Measurements from ENCODE around the gene CCL20. TPM values are rescaled to one million over a fixed set of nuclear protein-coding genes. Genes with fewer than 3 reads are reported as not detected.

Gene CCL20
- total RNA-seq, 4 donors from 2014 or later: 3.1 TPM; not detected in 3

DNA sequence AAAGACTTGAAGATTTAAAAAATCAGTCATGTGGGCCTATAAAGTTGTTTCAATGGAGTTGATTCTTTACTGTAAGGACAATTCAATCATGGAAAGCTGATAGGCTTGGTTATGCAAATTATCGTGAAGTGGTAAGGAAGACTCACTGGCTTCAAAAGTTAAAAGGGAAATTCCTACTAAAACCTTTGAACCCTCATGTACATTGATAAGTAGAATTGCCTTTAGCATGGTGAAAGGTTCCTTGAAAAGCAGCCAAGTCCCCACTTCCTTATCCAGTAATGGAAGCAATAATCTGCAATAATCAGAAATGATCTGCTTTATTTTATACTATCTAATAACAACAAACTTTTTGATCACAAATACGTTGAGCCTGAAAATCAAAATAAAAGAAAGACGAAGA, 14.4 kb upstream of the CCL20 start:
- 63 to 79% methylated on average over 3 of the region's 3 CpGs for WGBS, 2 donors (ENCODE audit: low coverage in 1 of 2)
- TF ChIP-seq, protein P1, sequence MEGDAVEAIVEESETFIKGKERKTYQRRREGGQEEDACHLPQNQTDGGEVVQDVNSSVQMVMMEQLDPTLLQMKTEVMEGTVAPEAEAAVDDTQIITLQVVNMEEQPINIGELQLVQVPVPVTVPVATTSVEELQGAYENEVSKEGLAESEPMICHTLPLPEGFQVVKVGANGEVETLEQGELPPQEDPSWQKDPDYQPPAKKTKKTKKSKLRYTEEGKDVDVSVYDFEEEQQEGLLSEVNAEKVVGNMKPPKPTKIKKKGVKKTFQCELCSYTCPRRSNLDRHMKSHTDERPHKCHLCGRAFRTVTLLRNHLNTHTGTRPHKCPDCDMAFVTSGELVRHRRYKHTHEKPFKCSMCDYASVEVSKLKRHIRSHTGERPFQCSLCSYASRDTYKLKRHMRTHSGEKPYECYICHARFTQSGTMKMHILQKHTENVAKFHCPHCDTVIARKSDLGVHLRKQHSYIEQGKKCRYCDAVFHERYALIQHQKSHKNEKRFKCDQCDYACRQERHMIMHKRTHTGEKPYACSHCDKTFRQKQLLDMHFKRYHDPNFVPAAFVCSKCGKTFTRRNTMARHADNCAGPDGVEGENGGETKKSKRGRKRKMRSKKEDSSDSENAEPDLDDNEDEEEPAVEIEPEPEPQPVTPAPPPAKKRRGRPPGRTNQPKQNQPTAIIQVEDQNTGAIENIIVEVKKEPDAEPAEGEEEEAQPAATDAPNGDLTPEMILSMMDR (IDR thresholded peaks at IDR 0.05): no peak
- TF ChIP-seq EP300 (IDR thresholded peaks at IDR 0.05) (no peak), POLR2AphosphoS5 (IDR thresholded peaks at IDR 0.05) (no peak), POLR2A (IDR thresholded peaks at IDR 0.05) (no peak)
- Histone ChIP-seq H3K4me1 (no peaks in the 10 kb centered on the region), H3K27ac (no peak overlapping the region), H3K9me3 (no peaks in the 10 kb centered on the region), H3K27me3 (no peaks in the 10 kb centered on the region), H3K4me3 (no peak overlapping the region), H3K36me3 (no peaks in the 10 kb centered on the region)
- ATAC-seq: no peak

DNA sequence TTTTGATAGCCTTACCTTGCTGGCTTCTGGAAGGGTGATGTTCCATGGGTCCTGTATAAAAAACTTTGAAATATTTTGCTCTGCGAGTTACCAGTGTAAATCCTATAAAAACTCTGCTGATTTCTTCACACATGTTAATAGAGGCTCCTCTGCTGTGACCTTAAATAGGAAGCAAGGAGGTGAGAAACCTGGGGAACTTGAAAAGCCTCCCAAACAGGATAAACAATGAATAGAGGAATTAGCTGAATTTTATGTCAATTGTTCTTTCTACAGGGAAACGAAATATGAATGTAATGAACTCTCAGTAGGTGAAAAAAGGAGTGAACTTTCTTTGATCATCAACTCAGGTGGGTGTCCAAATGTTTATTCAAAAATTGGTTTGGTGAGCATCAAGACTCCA, 10.8 kb upstream of the CCL20 start:
- H3K4me1 ChIP-seq: no peaks in the 10 kb centered on the region
- H3K27me3 ChIP-seq: no peaks in the 10 kb centered on the region
- TF ChIP-seq POLR2AphosphoS5 (IDR thresholded peaks at IDR 0.05) (no peak), POLR2A (IDR thresholded peaks at IDR 0.05) (no peak), EP300 (IDR thresholded peaks at IDR 0.05) (no peak)
- TF ChIP-seq, protein P1 (IDR thresholded peaks at IDR 0.05): no peak
- H3K36me3 ChIP-seq: no peaks in the 10 kb centered on the region
- ATAC-seq: no peak
- no peak overlapping the region for H3K27ac ChIP-seq
- H3K9me3 ChIP-seq: no peaks in the 10 kb centered on the region
- H3K4me3 ChIP-seq: no peak overlapping the region
- 49 to 50% methylated on average over 1 to 2 of the region's 2 CpGs for WGBS, 2 donors (ENCODE audit: low coverage in 1 of 2)

DNA sequence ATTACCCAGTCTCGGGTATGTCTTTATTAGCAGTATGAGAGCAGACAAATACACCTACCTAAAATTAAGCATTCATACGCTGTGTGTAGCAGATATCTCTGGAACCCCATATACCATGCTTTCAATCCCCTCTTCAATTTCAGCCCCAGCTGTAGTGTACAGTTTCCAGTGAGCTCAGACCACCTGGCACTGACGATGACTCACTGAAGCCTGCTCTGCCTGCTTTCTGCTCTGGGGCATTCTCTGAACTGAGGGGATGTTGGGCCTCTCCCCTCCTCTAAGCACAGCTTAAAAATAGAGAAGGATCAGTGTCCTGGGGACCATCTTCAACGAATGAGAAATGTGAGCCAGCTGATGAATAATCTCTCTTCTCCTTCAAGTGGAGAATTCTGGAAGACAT, 8.7 kb upstream of the CCL20 start:
- TF ChIP-seq, protein P1 (IDR thresholded peaks at IDR 0.05): no peak
- TF ChIP-seq POLR2A (IDR thresholded peaks at IDR 0.05) (no peak), POLR2AphosphoS5 (IDR thresholded peaks at IDR 0.05) (no peak), EP300 (IDR thresholded peaks at IDR 0.05) (no peak)
- Histone ChIP-seq H3K27me3 (no peaks in the 10 kb centered on the region), H3K9me3 (no peaks in the 10 kb centered on the region), H3K36me3 (no peaks in the 10 kb centered on the region), H3K4me3 (no peak overlapping the region), H3K27ac (no peak overlapping the region), H3K4me1 (no peaks in the 10 kb centered on the region)
- 67 to 87% methylated on average over 2 to 3 of the region's 4 CpGs for WGBS, 2 donors (ENCODE audit: low coverage in 1 of 2)
- ATAC-seq: no peak

DNA sequence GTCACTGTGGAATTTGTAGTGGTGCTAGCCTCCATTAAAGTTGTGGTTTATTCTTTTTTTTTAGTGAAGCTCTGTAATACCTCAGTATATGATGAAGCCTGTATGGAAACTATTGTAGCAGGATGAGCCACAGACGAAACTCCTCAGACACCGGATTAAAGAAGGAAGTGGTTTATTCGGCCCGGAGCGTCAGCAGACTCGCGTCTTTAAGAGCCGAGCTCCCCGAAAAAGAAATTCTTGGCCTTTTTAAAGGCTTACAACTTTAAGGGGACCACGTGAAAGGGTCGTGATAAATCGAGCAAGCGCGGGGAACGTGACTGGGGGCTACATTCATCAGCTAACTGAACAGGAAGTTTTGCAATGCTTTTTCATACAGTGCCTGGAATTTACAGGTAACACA, 8.1 kb upstream of the CCL20 start:
- no peak for TF ChIP-seq POLR2A (IDR thresholded peaks at IDR 0.05)
- TF ChIP-seq POLR2AphosphoS5 (IDR thresholded peaks at IDR 0.05): no peak
- no peak for TF ChIP-seq EP300 (IDR thresholded peaks at IDR 0.05)
- TF ChIP-seq, protein P1 (IDR thresholded peaks at IDR 0.05): no peak
- no peak for ATAC-seq
- no peaks in the 10 kb centered on the region for H3K36me3 ChIP-seq
- no peak overlapping the region for H3K27ac ChIP-seq
- no peak overlapping the region for H3K4me3 ChIP-seq
- no peaks in the 10 kb centered on the region for H3K9me3 ChIP-seq
- no peaks in the 10 kb centered on the region for H3K27me3 ChIP-seq
- WGBS, 2 donors (ENCODE audit: low coverage in 1 of 2): 81% methylated on average over 10 to 12 of the region's 15 CpGs
- H3K4me1 ChIP-seq: no peaks in the 10 kb centered on the region

DNA sequence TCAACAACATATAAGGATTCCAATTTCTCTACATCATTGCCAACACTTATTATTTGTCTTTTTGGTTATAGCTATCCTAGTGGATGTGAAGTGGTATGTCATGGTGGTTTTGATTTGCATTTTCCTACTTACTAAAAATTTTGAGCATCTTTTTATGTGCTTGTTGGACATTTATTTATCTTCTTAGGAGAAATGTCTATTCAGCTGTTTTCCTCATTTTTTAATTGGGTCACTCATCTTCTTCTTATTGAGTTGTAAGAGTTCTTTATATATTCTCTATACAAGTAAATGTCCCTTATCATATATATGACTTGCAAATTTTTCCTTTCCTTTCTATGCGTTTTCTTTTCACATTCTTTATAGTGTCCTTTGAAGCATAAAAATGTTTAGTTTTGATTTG, 4.7 kb upstream of the CCL20 start:
- ATAC-seq: no peak
- WGBS, 2 donors (ENCODE audit: low coverage in 1 of 2): 88 to 100% methylated on average over 1 of the region's 1 CpG
- TF ChIP-seq, protein P1 (IDR thresholded peaks at IDR 0.05): no peak
- TF ChIP-seq POLR2AphosphoS5 (IDR thresholded peaks at IDR 0.05): no peak
- no peak for TF ChIP-seq EP300 (IDR thresholded peaks at IDR 0.05)
- no peak for TF ChIP-seq POLR2A (IDR thresholded peaks at IDR 0.05)

More for the DNA sequence above, 4.7 kb upstream of the CCL20 start:
- Histone ChIP-seq H3K4me3 (no peak overlapping the region), H3K4me1 (no peaks in the 10 kb centered on the region), H3K27ac (no peak overlapping the region), H3K9me3 (no peaks in the 10 kb centered on the region), H3K36me3 (no peaks in the 10 kb centered on the region), H3K27me3 (peaks cover 11% of the 10 kb centered on the region)
